GM12874 (cell line): ENCODE results near the gene TXNRD2.

Experiments
- CTCF ChIP-seq: IDR thresholded peaks from 2 replicates; pipeline ENCODE4 v1.5.1; 2011; ENCODE audit warnings: low read depth, mild to moderate bottlenecking, control low read depth, low read length, moderate library complexity; ENCODE audit not compliant: insufficient read depth

Gene TXNRD2

GRCh38 chr22:19941365-19942082 lies at the start of gene TXNRD2, which contains the start of gene COMT:
TXNRD2 (minus strand) TSS chr22:19941818; CDS start chr22:19941803, 15 bp downstream.
COMT (plus strand) TSS chr22:19941772; CDS start chr22:19962527, 20,755 bp downstream.
- TF ChIP-seq CTCF, result no peak

GRCh38 chr22:19991395-19991644 lies 49.7 kb upstream of the TXNRD2 start:
- no peak for TF ChIP-seq CTCF

- TF ChIP-seq CTCF, result no peak
These were observed 49.2 kb upstream of the TXNRD2 start for GRCh38 chr22:19990609-19991394.

GRCh38 chr22:19990188-19990587 lies 48.6 kb upstream of the TXNRD2 start:
- TF ChIP-seq CTCF, result no peak

GRCh38 chr22:19989725-19990067 lies 48.1 kb upstream of the TXNRD2 start:
- TF ChIP-seq CTCF, result no peak

GRCh38 chr22:19988965-19989724 lies 47.5 kb upstream of the TXNRD2 start:
- no peak for TF ChIP-seq CTCF

- TF ChIP-seq CTCF, result no peak
These were observed 46.8 kb upstream of the TXNRD2 start for GRCh38 chr22:19988331-19988808.
